CD4-positive, CD25-positive, alpha-beta regulatory T cell (primary cell): Measurements from ENCODE around the gene CERS6. TPM values are rescaled to one million over a fixed set of nuclear protein-coding genes. Genes with fewer than 3 reads are reported as not detected.

Experiments used
- ATAC-seq, 2 donors: fragments of 150-1000 bp; cut with Tn5 transposase; one replicate each; pipeline ENCODE4 v1.10.0; 2021; ENCODE audit warnings: low read depth in 2 of 2, moderate number of reproducible peaks in 2 of 2, moderate library complexity in 1 of 2
- DNase-seq, 3 donors: peaks; one replicate each; pipeline versions ENCODE4 v3.0.0 to v3.0.0-alpha.2; 2012 to 2022; ENCODE audit warnings: mixed read lengths in 1 of 3
- H3K27ac ChIP-seq: one replicate; pipeline ENCODE4 v1.7.0; 2013; ENCODE audit warnings: mild to moderate bottlenecking, low read length; ENCODE audit not compliant: insufficient read depth, poor library complexity, severe bottlenecking
- H3K27me3 ChIP-seq: one replicate; pipeline ENCODE4 v1.7.0; 2013; ENCODE audit warnings: low read length; ENCODE audit not compliant: control insufficient read depth, insufficient read depth
- H3K36me3 ChIP-seq: one replicate; pipeline ENCODE4 v1.7.0; 2013; ENCODE audit warnings: mild to moderate bottlenecking, low read length, moderate library complexity; ENCODE audit not compliant: control insufficient read depth, insufficient read depth
- H3K4me1 ChIP-seq: 2 replicates; pipeline ENCODE4 v1.7.0; 2013; ENCODE audit warnings: mild to moderate bottlenecking, low read length; ENCODE audit not compliant: insufficient read depth, control insufficient read depth, poor library complexity, severe bottlenecking
- H3K4me3 ChIP-seq: one replicate; pipeline ENCODE4 v1.7.0; 2013; ENCODE audit warnings: low read depth, mild to moderate bottlenecking, low read length, moderate library complexity
- H3K9me3 ChIP-seq, 2 experiments: 1 replicate in 1 of 2; 2 replicates in 1 of 2; pipeline ENCODE4 v1.7.0; 2013; ENCODE audit warnings: low read length in 2 of 2, mild to moderate bottlenecking in 1 of 2, moderate library complexity in 1 of 2; ENCODE audit not compliant: control insufficient read depth in 2 of 2
- H3K27ac Mint-ChIP-seq, 3 donors: one replicate each; pipeline ENCODE4 v1.8.0; 2020 to 2022; ENCODE audit warnings: mild to moderate bottlenecking in 3 of 3, mixed read lengths in 3 of 3, moderate library complexity in 2 of 3
- H3K27me3 Mint-ChIP-seq: one replicate; pipeline ENCODE4 v1.8.0; 2022; ENCODE audit warnings: mild to moderate bottlenecking, mixed read lengths
- H3K36me3 Mint-ChIP-seq: one replicate; pipeline ENCODE4 v1.8.0; 2020; ENCODE audit warnings: mixed read lengths
- H3K4me1 Mint-ChIP-seq, 4 donors: one replicate each; pipeline ENCODE4 v1.8.0; 2020 to 2022; ENCODE audit warnings: mixed read lengths in 4 of 4, mild to moderate bottlenecking in 1 of 4
- H3K4me3 Mint-ChIP-seq, 4 donors: one replicate each; pipeline ENCODE4 v1.8.0; 2020 to 2022; ENCODE audit warnings: mild to moderate bottlenecking in 4 of 4, mixed read lengths in 4 of 4, moderate library complexity in 3 of 4
- H3K9me3 Mint-ChIP-seq, 7 donors: one replicate each; pipeline ENCODE4 v1.8.0; 2020 to 2022; ENCODE audit warnings: mixed read lengths in 7 of 7, mild to moderate bottlenecking in 3 of 7, moderate library complexity in 2 of 7
- polyA plus RNA-seq, 4 donors: library from polyadenylated mRNA; unstranded; fragments of 300-500 nt; fragmentation: Illumina TruSeq; gene quantifications; one replicate each; pipeline ENCODE4 v1.2.3, GENCODE V29; 2021
- total RNA-seq: library from RNA; stranded (reverse); gene quantifications from one replicate; pipeline ENCODE4 v1.2.3, GENCODE V29; 2022

Gene CERS6
- total and polyA plus RNA-seq, 5 donors from 2014 or later, result 1.3 to 5.3 (median 3.6) TPM

- H3K4me3 Mint-ChIP-seq, result no peak overlapping the region
- H3K4me1 Mint-ChIP-seq, result no peaks in the 10 kb centered on the region
- Histone ChIP-seq H3K4me3 (no peak overlapping the region), H3K9me3 (no peaks in the 10 kb centered on the region), H3K36me3 (no peaks in the 10 kb centered on the region), H3K27me3 (no peaks in the 10 kb centered on the region), H3K4me1 (no peaks in the 10 kb centered on the region), H3K27ac (no peak overlapping the region)
- ATAC-seq (no peak), DNase-seq (no peak)
- no peaks in the 10 kb centered on the region for H3K36me3 Mint-ChIP-seq
- no peaks in the 10 kb centered on the region for H3K9me3 Mint-ChIP-seq
- H3K27ac Mint-ChIP-seq, result no peak overlapping the region
- peaks cover 4% of the 10 kb centered on the region for H3K27me3 Mint-ChIP-seq
Measured at GRCh38 chr2:168821577-168821976, 365.5 kb downstream of the CERS6 start.

GRCh38 chr2:168821992-168822391, 365.9 kb downstream of the CERS6 start:
- Mint-ChIP-seq H3K4me1 (no peaks in the 10 kb centered on the region), H3K27me3 (peaks cover 4% of the 10 kb centered on the region), H3K4me3 (no peak overlapping the region), H3K9me3 (no peaks in the 10 kb centered on the region), H3K36me3 (no peaks in the 10 kb centered on the region), H3K27ac (no peak overlapping the region)
- Histone ChIP-seq H3K27ac (no peak overlapping the region), H3K36me3 (no peaks in the 10 kb centered on the region), H3K9me3 (no peaks in the 10 kb centered on the region), H3K4me3 (no peak overlapping the region), H3K4me1 (no peaks in the 10 kb centered on the region), H3K27me3 (no peaks in the 10 kb centered on the region)
- DNase-seq, result no peak
- no peak for ATAC-seq

Other genes with a start within 250 kb of the CERS6 start
- 27.2 TPM for gene STK39, start 208.7 kb upstream of the CERS6 start, total RNA-seq
- 10 to 100 TPM in 1 of 4 donors, 1 to 10 TPM in 3; 4.4 to 12.1 (median 7.0) TPM for gene STK39, start 208.7 kb upstream of the CERS6 start, polyA plus RNA-seq